Stomach smooth muscle (tissue), 2 donors: ENCODE measurements around the gene SMPX.

Experiments
- H3K27ac ChIP-seq: one replicate; pipeline ENCODE4 v1.7.0; 2013; ENCODE audit warnings: mild to moderate bottlenecking, low read length, inconsistent platforms
- H3K27me3 ChIP-seq, 2 donors: one replicate each; pipeline ENCODE4 v1.7.0; 2013; ENCODE audit warnings: low read length in 2 of 2; ENCODE audit not compliant: insufficient read depth in 2 of 2, control insufficient read depth in 1 of 2
- H3K36me3 ChIP-seq, 2 donors: one replicate each; pipeline ENCODE4 v1.7.0; 2013; ENCODE audit warnings: low read length in 2 of 2; ENCODE audit not compliant: control insufficient read depth in 2 of 2, insufficient read depth in 2 of 2
- H3K4me1 ChIP-seq: one replicate; pipeline ENCODE4 v1.7.0; 2013; ENCODE audit warnings: low read length; ENCODE audit not compliant: control insufficient read depth, insufficient read depth
- H3K4me3 ChIP-seq, 2 donors: one replicate each; pipeline ENCODE4 v1.7.0; 2013; ENCODE audit warnings: low read length in 2 of 2
- H3K9ac ChIP-seq, 2 donors: one replicate each; pipeline ENCODE4 v1.7.0; 2013; ENCODE audit warnings: low read length in 2 of 2, mild to moderate bottlenecking in 1 of 2
- H3K9me3 ChIP-seq, 2 donors: one replicate each; pipeline ENCODE4 v1.7.0; 2013; ENCODE audit warnings: low read length in 2 of 2; ENCODE audit not compliant: control insufficient read depth in 2 of 2
- donor health status: healthy.
- donor health status: Pancreatic carcinoma.

Gene SMPX

DNA sequence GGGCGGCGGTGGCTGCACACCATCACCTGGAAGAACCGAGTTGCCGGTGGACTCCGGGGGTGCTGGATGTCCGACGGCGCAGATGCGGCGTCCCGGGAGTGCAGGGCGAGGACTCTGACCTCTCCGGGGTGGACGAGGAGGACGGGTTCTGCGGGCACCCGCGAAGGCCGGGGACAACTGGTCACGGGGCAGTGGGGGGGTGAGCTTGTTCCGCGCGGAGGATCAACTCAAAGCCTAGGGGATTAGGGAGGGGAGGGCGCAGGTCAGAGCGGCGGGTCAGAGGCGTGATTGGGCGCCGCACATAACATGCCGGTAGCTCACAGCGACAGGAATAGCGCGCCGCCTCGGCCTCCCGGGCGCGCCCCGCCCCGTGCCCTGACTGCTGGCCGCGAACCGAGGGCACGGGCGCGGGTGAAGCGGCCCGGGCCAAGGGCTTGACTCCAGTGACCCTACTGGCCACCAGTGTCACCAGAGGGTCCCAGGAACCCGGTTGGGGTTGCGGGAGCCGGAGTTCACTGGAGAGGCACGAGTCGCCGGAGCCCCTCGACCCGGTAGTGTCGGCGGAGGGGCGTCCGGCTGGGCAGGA, 99.7 kb downstream of the SMPX start, which contains the start of gene KLHL34:
Gene KLHL34, minus strand, starts transcription at position 179 of the 586 bp plus-strand sequence. CDS start 542 bp downstream, outside the sequence.
- H3K27ac ChIP-seq, result no peak within 1 kb of the TSS
- peaks cover 0 to 21% of the 10 kb centered on the region in 2 donors for H3K27me3 ChIP-seq
- H3K4me1 ChIP-seq, result peaks cover 5% of the 10 kb centered on the region
- no peaks in the 10 kb centered on the region for H3K9me3 ChIP-seq
- peak within 1 kb of the TSS in 1 of 2 donors; percentile 38 for H3K9ac ChIP-seq
- no peaks in the 10 kb centered on the region for H3K36me3 ChIP-seq
- H3K4me3 ChIP-seq, result peak within 1 kb of the TSS; percentile 19 to 49

DNA sequence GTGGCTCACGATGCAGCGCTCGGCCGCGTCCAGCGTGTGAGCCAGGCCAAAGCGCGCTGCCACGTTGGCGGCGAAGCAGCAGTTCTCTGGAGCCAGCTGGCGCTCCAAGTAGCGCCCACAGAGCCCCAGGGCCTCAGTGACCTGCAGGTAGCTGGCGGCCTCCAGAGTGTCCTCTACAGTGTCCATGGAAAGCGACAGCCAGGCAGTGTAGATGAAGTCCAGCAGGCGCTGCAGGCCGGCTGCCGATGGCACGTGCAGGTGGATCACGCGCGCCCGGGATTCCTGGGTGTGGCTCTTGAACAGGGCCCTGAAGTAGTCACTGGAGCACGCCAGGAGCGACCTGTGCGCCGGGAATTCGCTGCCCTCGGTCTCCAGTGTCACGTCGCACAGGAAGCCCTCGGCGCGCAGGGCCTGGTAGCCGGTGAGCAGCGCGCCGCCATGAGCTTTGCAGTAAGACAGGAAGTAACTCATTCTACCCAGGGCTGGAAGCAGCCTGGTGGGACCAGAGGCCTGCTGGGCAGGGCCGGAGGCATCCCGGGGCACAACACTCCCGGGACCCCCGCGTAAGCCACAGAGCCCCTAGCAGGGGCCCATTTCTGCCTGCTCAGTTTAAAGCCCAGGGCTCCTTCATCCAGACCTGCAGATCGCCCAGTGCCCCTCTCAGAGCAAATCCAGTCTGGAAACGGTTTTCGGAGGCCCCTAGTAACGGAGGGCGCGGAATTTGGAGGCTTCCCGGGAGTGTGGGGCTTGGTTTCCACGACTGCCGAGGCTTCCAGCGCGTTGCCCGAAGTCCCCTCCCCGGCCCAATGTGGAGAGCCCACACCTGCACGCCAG, 100.4 kb downstream of the SMPX start:
- Histone ChIP-seq H3K9ac (no peak overlapping the region), H3K27me3 (peaks cover 0 to 21% of the 10 kb centered on the region in 2 donors), H3K4me1 (peaks cover 5% of the 10 kb centered on the region), H3K36me3 (no peaks in the 10 kb centered on the region), H3K27ac (no peak overlapping the region), H3K9me3 (no peaks in the 10 kb centered on the region), H3K4me3 (no peak overlapping the region)

DNA sequence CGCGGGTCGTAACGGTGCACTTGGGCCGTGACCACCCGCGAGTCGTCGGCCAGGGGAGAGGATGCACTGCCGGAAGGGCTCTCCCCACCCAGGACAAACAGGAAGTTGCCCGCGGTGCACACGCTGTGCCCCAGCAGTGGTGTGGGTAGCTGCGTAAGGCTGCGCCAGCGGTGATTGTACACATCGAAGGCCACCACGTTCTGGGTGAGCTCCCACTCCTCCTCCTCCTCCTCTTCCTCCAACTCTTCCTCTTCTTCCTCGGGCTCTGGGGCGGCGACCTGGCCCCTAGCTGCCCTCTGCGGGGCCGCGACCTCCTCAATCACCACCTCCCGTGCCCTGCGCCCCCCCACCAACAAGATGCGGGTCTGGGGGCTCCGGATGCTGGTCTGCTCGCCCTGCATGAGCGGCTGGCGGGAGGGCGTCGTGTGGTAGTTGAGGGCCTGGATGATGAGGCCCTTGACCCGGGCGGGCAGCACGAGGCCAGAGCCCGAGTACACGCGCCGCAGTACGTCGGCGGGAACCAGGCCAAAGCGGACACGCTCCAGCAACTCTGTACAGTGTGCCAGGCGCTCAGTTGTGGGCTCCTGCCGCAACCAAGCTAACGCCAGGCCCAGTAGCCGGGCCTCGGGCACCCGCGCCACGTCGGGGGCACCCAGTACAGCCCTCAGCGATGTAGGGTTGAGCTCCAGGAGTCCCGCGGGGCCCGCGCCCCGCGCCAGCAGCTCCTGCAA, 101.2 kb downstream of the SMPX start:
- Histone ChIP-seq H3K27ac (no peak overlapping the region), H3K9me3 (no peaks in the 10 kb centered on the region), H3K4me3 (no peak overlapping the region)

More for the DNA sequence above, 101.2 kb downstream of the SMPX start:
- peaks cover 0 to 17% of the 10 kb centered on the region in 2 donors for H3K27me3 ChIP-seq
- H3K4me1 ChIP-seq, result peaks cover 5% of the 10 kb centered on the region
- no peaks in the 10 kb centered on the region for H3K36me3 ChIP-seq
- no peak overlapping the region for H3K9ac ChIP-seq
